Suprapubic skin (tissue), 4 donors: ENCODE measurements around the gene NOD1.

Source experiments
- CTCF ChIP-seq, 2 donors: fragments of 200-600 bp in 1 of 2; fragments of 450-650 bp in 1 of 2; sonication (generic) in 1 of 2; IDR thresholded peaks; one replicate each; pipeline ENCODE4 v1.5.1; 2016 to 2019; ENCODE audit warnings: antibody characterized with exemption in 2 of 2, mild to moderate bottlenecking in 1 of 2, moderate library complexity in 1 of 2
- EP300 ChIP-seq: sonication (generic); formaldehyde crosslinking; IDR thresholded peaks from one replicate; pipeline ENCODE4 v1.6.1; 2017; ENCODE audit warnings: antibody characterized with exemption
- POLR2A ChIP-seq, 2 donors: fragments of 450-650 bp; IDR thresholded peaks; one replicate each; pipeline ENCODE4 v1.6.1; 2017; ENCODE audit warnings: antibody characterized with exemption in 2 of 2, mild to moderate bottlenecking in 2 of 2, moderate library complexity in 2 of 2
- POLR2AphosphoS5 ChIP-seq, 3 donors: sonication (generic); formaldehyde crosslinking; IDR thresholded peaks; one replicate each; pipeline ENCODE4 v1.6.1; 2017; ENCODE audit warnings: antibody characterized with exemption in 3 of 3

GRCh38 chr7:30411173-30411572 lies 67.4 kb downstream of the NOD1 start:
- TF ChIP-seq POLR2A (IDR thresholded peaks at IDR 0.05) (no peak), CTCF (IDR thresholded peaks at IDR 0.05) (no peak), POLR2AphosphoS5 (IDR thresholded peaks at IDR 0.05) (no peak), EP300 (no peak)
